Measurements from ENCODE around the gene PNLIPRP1.

DNA sequence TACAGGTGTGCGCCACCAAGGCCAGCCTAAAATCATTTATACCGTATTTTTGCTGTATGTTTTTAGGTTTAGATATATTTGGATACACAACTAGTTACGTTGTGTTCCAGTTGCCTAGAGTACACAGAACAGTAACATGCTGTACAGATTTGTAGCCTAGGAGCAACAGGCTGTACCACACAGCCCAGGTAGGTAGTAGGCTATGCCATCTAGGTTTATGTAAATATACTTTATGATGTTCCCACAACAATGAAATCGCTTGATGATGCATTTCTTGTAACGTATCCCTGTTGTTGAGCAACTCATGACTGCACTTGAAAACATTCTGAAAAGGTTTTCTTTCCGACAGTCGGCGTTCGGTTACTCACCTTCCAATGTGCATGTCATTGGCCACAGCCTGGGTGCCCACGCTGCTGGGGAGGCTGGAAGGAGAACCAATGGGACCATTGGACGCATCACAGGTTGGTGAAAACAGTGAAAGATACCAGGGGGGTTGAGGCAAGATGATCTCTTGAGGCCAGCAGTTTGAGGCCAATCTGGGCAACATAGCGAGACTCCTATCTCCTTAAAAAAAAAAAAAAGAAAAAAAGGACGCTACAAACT lies 37.3 kb upstream of the PNLIPRP1 start:
- no peak for TF ChIP-seq FOSL1 (IDR thresholded peaks at IDR 0.05; ENCODE audit: low read depth)
- TF ChIP-seq EZH2phosphoT487 (IDR thresholded peaks at IDR 0.05; ENCODE audit: borderline replicate concordance) = no peak
